Natural killer cell (primary cell): ENCODE measurements around the gene ITPKB. TPM values are rescaled to one million over a fixed set of nuclear protein-coding genes. Genes with fewer than 3 reads are reported as not detected.
A peak's percentile ranks its signal among the peaks of the same experiment; 100 is the strongest.

Experiments
- ATAC-seq, 3 donors: fragments of 150-1000 bp in 2 of 3; fragments of 200-7000 bp in 1 of 3; cut with Tn5 transposase; 1 replicate in 1 of 3; 2 replicates in 2 of 3; pipeline ENCODE4 v1.10.0; 2021; ENCODE audit warnings: mild to moderate bottlenecking in 2 of 3, moderate library complexity in 2 of 3
- DNase-seq, 2 donors: peaks; one replicate each; pipeline versions ENCODE4 v3.0.0 to v3.0.0-alpha.2; 2013 to 2021; ENCODE audit warnings: mixed read lengths in 1 of 2
- H3K27ac ChIP-seq: one replicate; pipeline ENCODE4 v1.5.1; 2013; ENCODE audit warnings: mild to moderate bottlenecking, low read length
- H3K27me3 ChIP-seq: one replicate; pipeline ENCODE4 v1.6.1; 2013; ENCODE audit warnings: low read length; ENCODE audit not compliant: control insufficient read depth, insufficient read depth
- H3K36me3 ChIP-seq: one replicate; pipeline ENCODE4 v1.6.1; 2013; ENCODE audit warnings: low read length; ENCODE audit not compliant: control insufficient read depth, insufficient read depth
- H3K4me1 ChIP-seq: one replicate; pipeline ENCODE4 v1.6.1; 2013; ENCODE audit warnings: low read length; ENCODE audit not compliant: control insufficient read depth, insufficient read depth
- H3K4me3 ChIP-seq: one replicate; pipeline ENCODE4 v1.5.1; 2013; ENCODE audit warnings: low read length
- H3K9me3 ChIP-seq: one replicate; pipeline ENCODE4 v1.6.1; 2013; ENCODE audit warnings: low read length; ENCODE audit not compliant: control insufficient read depth, insufficient read depth
- H3K27ac Mint-ChIP-seq, 2 donors: one replicate each; pipeline ENCODE4 v1.8.0; 2022; ENCODE audit warnings: mild to moderate bottlenecking in 2 of 2, mixed read lengths in 2 of 2, moderate library complexity in 1 of 2
- H3K27me3 Mint-ChIP-seq, 2 donors: one replicate each; pipeline ENCODE4 v1.8.0; 2022; ENCODE audit warnings: low read depth in 2 of 2, mixed read lengths in 2 of 2
- H3K36me3 Mint-ChIP-seq: one replicate; pipeline ENCODE4 v1.8.0; 2022; ENCODE audit warnings: mixed read lengths
- H3K4me1 Mint-ChIP-seq, 2 donors: one replicate each; pipeline ENCODE4 v1.8.0; 2022; ENCODE audit warnings: mixed read lengths in 2 of 2
- H3K4me3 Mint-ChIP-seq: one replicate; pipeline ENCODE4 v1.8.0; 2022; ENCODE audit warnings: mild to moderate bottlenecking, moderate library complexity, mixed read lengths
- H3K9me3 Mint-ChIP-seq, 2 donors: one replicate each; pipeline ENCODE4 v1.8.0; 2022; ENCODE audit warnings: mixed read lengths in 2 of 2
- CTCF ChIP-seq: fragments of 200-600 bp; IDR thresholded peaks from one replicate; pipeline ENCODE4 v1.8.0; 2022; ENCODE audit warnings: antibody characterized with exemption
- WGBS: methylation state at CpG from one replicate; pipeline ENCODE4 v1.1.7; 2013; ENCODE audit warnings: missing lambda C conversion rate; ENCODE audit not compliant: insufficient coverage; 5-methylcytosine and 5-hydroxymethylcytosine counted together
- intact Hi-C: fragments of 100-400 bp; cut with micrococcal nuclease; formaldehyde crosslinking; loops from one replicate; pipeline ENCODE4 v1.14.2; 2022
- total RNA-seq, 4 donors: library from RNA; stranded (reverse); fragments of 120-200 nt in 1 of 4; gene quantifications; one replicate each; pipeline versions ENCODE4 v1.2.3 to v1.2.4, GENCODE V29; 2013 to 2022

Gene ITPKB
- total RNA-seq, 3 donors from 2014 or later (not counting 1 experiment from before 2014, with no cell fraction given): 92.2 to 133 (median 99.0) TPM

- Mint-ChIP-seq H3K4me3 (no peak overlapping the region), H3K9me3 (no peaks in the 10 kb centered on the region), H3K27ac (peak overlapping the region in 1 of 2 donors; percentile 100), H3K27me3 (no peaks in the 10 kb centered on the region), H3K36me3 (no peaks in the 10 kb centered on the region), H3K4me1 (peaks cover 39 to 47% of the 10 kb centered on the region in 2 donors)
- Histone ChIP-seq H3K27me3 (no peaks in the 10 kb centered on the region), H3K4me1 (peaks cover 50% of the 10 kb centered on the region), H3K4me3 (no peak overlapping the region), H3K36me3 (peaks cover 4% of the 10 kb centered on the region), H3K27ac (peak overlapping the region; percentile 9), H3K9me3 (no peaks in the 10 kb centered on the region)
- no peak for TF ChIP-seq CTCF
- intact Hi-C loops: no loop called here
- no peak for ATAC-seq
- no peak for DNase-seq
- WGBS: 94% methylated on average over 22 of the region's 22 CpGs
Observed at GRCh38 chr1:226658546-226659125, 80.4 kb downstream of the ITPKB start.

GRCh38 chr1:226657895-226658545 is 81.1 kb downstream of the ITPKB start:
- H3K4me3 ChIP-seq: no peak overlapping the region
- DNase-seq (peak in 1 of 2 donors; percentile 30), ATAC-seq (no peak)
- intact Hi-C loops: no loop called here
- 96% methylated on average over 10 of the region's 10 CpGs for WGBS
- Mint-ChIP-seq H3K9me3 (no peaks in the 10 kb centered on the region), H3K4me1 (peaks cover 33 to 41% of the 10 kb centered on the region in 2 donors), H3K27me3 (no peaks in the 10 kb centered on the region), H3K27ac (no peak overlapping the region), H3K36me3 (no peaks in the 10 kb centered on the region), H3K4me3 (no peak overlapping the region)
- H3K4me1 ChIP-seq: peaks cover 44% of the 10 kb centered on the region
- no peaks in the 10 kb centered on the region for H3K27me3 ChIP-seq
- H3K36me3 ChIP-seq: peaks cover 4% of the 10 kb centered on the region
- H3K9me3 ChIP-seq: no peaks in the 10 kb centered on the region
- no peak for TF ChIP-seq CTCF
- H3K27ac ChIP-seq: no peak overlapping the region

GRCh38 chr1:226656601-226657277 is 82.3 kb downstream of the ITPKB start:
- Mint-ChIP-seq H3K9me3 (no peaks in the 10 kb centered on the region), H3K4me1 (peaks cover 20 to 28% of the 10 kb centered on the region in 2 donors), H3K4me3 (peak overlapping the region; percentile 49), H3K27me3 (no peaks in the 10 kb centered on the region), H3K36me3 (no peaks in the 10 kb centered on the region), H3K27ac (no peak overlapping the region)
- Histone ChIP-seq H3K27me3 (no peaks in the 10 kb centered on the region), H3K4me3 (no peak overlapping the region), H3K4me1 (peaks cover 31% of the 10 kb centered on the region), H3K9me3 (no peaks in the 10 kb centered on the region), H3K36me3 (peaks cover 4% of the 10 kb centered on the region), H3K27ac (no peak overlapping the region)
- DNase-seq (peak in 1 of 2 donors; percentile 84), ATAC-seq (no peak)
- TF ChIP-seq CTCF: no peak
- intact Hi-C loops: no loop called here
- 50% methylated on average over 12 of the region's 12 CpGs for WGBS
